GM12892 (cell line): ENCODE data around the gene NRXN3.

Experiments
- POLR2A ChIP-seq: IDR thresholded peaks from 2 replicates; pipeline ENCODE4 v1.6.1; 2011; ENCODE audit warnings: low read depth, low read length, control low read depth
- POLR2AphosphoS5 ChIP-seq: IDR thresholded peaks from 2 replicates; pipeline ENCODE4 v1.6.1; 2011; ENCODE audit warnings: low read depth, low read length, control low read depth

GRCh38 chr14:79916892-79917291 lies 1746.7 kb downstream of the NRXN3 start:
- TF ChIP-seq POLR2A, result no peak
- no peak for TF ChIP-seq POLR2AphosphoS5
